ENCODE results near the gene PSPH.

PSPH gene

DNA sequence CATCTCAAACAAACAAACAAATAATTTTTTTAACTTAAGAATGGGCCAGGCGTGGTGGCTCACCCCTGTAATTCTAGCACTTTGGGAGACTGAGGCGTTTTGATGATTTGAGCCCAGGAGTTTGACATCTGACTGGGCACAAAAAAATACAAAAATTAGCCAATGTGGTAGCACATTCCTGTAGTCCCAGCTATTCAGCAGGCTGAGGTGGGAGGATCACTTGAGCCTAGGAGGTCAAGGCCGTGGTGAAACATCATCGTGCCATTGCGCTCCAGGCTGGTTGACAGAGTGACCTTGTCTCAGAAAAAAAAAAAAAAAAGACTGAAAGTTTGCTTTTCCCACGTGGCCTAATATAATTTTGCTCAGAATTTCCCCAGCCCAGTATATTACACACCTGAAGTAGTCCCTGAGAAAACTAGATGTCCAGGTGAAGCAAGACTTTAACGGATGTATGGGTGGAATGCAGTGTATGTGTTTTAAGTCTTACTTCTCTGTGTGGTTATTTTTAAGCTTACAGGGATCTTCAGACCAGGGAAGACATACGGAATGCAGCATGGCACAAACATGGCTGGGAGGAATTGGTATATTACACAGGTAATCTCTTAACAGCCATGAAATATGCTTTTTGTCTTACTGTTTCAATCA, 54.3 kb downstream of the PSPH start:
- FAIRE-seq: no peak

DNA sequence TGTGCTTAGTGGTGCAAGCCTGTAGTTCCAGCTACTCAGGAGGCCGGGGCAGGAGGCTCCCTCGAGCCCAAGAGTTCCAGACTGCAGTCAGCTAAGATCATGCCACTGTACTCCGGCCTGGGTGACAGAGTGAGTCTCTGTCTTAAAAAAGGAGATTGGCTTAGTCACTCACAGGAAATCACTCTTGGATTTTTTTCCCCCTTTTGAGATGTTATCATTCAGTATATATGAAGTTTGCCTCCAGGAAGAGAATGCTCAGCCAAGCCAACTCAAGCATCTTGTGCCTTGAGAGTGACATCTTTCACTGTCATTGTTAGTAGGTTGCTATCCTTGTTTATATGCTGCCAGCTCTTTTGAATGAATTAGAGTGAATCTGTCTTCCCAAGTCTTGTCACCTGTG, 58.9 kb downstream of the PSPH start:
- no peak for FAIRE-seq

DNA sequence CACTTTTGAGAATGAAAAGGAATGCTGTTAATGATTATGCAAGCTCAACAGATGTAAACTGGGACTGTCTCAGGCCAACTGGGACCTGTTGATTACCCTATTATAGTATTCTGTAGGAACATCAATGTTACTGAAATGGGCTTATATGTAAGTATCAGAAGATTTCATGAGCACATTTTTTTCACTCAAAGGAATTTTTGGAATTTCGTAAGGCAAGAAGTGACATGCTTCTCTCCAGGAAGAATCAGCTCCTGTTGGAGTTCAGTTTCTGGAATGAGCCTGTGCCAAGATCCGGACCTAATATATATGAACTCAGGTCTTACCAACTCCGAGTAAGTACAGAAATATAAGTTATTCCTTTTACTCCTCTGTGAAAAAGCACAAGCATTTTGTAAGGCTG, 67.7 kb downstream of the PSPH start:
- no peak for FAIRE-seq

DNA sequence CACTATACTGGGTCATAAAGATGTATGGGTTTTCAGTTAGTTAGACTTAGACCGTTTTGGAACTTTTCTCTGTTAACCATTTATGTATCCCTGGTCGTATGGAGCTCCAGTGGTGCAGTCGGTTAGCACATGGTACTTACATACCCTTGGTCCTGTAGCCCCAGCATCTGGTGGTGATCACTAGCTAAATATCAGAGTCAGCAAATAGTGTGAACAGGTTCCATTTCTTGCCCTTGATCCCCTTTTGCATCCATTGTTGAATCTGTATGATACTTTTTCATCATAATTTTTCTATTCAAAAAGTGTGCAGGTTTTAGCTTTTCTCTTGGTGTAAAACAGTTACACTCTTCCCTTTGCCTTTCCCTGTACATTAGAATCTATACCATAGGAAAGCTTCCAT, 71.0 kb downstream of the PSPH start:
- FAIRE-seq: no peak

DNA sequence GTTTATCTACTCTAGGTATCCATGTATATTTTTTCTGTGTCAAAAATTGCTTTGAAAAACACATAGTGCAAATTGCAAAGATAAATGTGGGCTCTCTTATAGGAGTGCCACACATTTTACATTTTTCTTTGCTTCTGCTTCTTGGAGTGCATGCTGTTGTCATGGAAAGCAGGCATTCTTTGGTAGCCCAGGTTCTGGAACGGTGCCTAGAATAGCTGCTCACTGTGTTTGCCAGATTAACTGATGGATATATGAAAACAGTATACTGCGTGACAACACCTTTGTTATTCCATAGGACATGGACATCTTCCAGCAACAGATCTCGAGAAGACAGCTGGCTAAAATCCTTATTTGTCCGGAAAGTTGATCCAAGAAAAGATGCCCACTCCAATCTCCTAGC, 73.4 kb downstream of the PSPH start:
- FAIRE-seq: no peak

DNA sequence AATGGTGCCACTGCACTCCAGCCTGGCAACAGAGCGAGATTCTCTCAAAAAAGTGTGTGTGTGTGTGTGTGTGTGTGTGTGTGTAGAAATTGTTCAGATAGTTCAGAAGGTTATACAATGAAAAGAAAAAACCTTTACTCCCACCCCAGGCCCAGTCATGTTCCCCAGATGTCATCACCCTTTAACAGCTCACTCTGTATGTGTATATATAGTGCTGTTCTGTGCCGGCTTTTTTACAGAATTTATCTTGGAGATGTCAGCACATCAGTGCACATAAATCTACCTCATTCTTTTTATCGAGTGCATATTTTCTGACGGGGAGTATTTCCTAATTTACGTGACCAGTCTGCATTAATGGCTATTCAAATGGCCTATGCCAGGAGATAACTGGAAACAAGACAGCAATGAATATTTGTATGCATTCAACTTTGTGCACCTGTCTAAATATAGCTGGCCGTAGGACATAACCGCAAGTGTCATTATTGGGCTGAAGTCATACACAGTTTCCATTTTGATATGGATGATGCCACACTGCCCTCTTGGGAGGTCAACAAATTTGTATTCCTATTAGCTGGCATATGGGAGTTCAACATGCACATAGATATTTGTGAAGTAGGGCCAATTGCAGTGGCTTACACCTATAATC, 75.1 kb downstream of the PSPH start:
- FAIRE-seq: no peak

DNA sequence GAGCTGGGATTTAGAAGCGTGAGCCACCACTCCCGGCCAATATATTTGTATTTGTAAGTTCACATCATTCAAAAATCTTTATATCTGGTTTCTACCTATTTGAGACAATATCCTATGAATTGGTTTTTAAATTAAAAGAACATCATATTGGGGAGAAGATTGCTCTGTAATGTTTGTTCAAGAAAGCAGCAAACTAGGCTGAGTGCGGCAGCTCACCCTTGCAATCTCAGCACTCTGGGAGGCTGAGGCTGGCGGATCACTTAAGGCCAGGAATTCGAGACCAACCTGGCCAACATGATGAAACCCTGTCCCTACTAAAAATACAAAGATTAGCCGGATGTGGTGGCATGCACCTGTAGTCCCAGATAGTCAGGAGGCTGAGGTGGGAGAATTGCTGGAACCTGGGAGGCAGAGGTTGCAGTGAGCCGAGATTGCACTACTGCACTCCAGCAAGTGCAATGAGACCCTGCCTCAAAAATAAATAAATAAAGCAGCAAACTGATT, 77.4 kb downstream of the PSPH start:
- FAIRE-seq: no peak

DNA sequence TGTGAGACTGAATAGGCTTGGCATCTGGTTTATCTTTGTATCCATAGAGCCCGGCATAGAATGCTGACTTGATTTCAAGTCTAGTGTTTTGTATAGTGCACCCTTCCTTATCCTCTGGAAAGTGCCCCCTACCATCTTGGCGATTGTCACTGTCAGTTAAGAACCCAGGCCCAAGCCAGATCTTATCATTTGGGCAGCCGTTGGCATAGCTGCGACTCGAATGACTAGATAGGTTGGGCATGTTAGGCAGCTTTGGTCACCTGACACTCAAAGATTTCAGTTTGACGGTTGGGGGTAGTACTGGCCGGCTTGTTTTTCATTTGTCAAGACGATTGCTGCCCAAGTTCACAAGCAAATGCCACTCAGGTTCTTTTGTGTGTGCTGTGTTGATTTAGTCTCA, 80.3 kb downstream of the PSPH start:
- FAIRE-seq: no peak

DNA sequence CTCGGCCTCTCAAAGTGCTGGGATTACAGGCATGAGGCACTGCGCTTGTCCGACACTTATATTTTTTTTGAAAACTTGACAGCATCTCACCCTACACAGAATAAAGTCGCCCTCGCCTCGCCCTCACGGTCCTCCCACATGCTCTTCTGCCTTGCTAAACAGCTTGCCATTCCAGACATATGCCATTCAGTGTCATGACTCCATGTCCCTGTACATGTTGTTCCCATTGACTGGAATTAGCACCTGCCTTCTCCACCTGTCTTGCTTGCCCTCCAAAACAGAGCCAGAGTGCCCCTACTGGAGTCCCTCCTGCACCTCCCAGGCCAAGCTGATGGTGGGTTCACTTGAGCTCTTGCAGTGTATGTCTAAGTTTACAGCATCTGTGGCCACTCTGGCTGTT, 80.7 kb downstream of the PSPH start:
- no peak for FAIRE-seq

DNA sequence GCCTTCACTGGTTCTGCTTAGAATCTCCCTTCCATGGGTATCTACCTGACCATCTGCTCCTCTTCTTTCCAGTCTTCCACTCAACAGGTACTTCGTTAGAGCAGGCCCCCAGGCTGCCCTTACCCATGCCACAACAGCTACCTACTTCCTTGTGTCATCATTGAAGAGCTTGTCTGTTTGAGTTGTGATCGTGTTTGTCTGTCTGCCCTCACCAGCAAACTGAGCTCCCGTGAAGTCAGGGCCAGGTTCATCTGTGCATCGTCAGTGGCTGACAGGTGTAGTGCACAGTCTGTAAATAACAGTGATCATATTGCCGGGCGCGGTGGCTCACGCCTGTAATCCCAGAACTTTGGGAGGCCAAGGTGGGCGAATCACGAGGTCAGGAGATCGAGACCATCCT, 81.9 kb downstream of the PSPH start:
- FAIRE-seq: no peak

DNA sequence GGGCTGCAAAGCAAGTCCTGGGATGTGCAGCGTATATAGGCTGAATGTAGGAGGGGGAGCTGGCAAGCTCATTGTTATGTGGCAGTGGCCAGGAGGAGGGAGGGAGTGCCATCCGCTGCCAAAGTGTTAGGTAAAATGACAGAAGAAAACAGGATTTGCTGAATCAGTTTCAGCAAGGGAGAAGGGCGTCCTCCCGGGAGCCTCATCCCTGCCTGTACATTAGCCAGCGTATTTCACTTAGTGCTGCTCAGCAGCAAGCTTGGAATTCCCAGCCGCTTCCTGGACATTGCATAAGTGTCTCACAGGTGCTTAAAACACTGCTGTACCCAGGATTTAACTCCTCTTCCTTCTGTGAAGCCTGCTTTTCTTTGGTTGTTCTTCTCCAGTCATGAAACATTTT, 84.4 kb downstream of the PSPH start:
- FAIRE-seq: no peak

DNA sequence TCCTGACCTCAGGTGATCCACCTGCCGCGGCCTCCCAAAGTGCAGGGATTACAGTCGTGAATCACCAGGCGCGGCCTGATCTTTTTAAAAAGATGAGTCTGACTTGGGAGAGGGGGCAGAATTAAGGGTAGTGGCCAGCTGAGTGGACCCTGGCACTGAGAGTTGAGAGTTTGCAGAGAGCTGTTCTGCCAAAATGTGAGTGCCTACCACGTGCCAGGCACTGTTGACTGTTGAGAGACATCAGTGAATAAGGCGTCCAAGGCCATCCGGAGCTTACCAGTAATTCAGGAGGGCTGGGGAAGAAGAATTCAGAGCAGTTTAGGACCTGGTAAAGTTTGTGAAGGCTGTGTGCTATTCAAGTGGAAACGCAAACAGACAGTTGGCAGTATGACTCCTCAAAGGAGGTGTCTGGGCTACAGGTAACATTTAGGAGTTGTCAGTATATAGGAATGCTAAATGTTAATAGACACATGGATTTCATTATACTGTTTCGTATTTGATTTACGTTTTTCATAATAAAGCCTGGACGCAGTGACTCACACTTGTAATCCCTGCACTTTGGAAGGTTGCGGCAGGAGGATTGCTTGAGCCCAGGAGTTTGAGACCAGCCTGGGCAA, 85.3 kb downstream of the PSPH start:
- FAIRE-seq: no peak

DNA sequence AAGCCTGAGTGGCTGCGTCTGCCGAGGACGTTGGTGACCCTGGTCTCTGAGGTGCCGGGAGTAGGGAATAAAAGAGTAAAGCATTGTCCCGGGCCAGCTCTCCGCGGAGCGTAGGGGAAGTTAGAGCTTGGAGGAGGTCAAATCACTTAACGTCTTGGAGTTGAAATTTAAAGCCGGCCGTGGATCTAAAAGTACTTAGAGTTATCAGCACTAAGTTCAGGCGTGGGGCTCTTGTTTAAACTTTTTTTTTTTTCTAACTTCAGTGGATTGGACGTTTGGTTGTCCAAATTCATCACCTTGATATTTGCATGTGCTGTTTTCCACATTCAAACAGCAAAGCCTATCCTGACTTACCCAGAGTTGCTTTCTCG, 86.2 kb downstream of the PSPH start:
- peak; percentile 47 for FAIRE-seq

DNA sequence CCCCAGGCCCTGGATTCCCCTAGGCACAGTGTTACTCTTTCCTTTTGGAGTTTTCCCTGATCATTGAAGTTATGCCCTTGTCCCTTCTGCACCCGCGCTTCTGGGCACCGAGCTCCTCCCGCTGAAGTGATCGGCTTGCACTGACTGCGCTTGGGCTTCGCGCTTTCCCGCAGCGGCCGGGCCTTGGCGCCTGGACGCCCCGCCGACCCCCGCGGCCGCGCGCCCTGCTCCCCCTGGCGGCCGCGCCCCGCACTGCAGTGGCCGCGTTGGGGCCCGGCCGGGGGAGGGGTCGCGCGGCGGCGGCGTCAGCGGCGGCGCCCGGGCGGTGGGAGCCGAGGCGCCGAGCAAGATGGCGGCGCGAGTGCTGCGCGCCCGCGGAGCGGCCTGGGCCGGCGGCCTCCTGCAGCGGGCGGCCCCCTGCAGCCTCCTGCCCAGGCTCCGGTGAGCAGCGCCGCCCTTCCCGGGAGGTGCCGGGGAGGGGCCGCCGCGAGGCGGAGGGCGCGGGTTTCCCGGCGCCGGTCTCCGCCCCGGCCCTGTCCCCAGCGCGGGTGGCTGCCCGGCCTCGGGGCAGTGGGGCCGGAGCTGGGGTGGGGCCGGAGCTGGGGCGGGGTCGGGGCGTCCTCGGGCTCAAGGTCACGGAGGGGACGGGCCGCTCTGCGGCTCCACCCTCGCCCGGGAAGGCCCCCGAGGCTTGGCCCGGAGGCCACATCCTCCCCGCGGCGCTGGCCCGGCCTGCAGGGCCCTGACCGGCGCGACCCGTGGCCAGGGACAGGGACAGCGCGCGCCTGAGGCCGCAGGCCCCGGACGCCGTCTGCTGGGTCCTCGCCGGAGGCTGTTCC, 86.8 kb downstream of the PSPH start, which contains the start of gene NIPSNAP2:
Gene NIPSNAP2, plus strand, starts transcription at position 325 of the 839 bp plus-strand sequence. Its CDS starts 25 bp downstream, at position 350.
- FAIRE-seq: no peak

DNA sequence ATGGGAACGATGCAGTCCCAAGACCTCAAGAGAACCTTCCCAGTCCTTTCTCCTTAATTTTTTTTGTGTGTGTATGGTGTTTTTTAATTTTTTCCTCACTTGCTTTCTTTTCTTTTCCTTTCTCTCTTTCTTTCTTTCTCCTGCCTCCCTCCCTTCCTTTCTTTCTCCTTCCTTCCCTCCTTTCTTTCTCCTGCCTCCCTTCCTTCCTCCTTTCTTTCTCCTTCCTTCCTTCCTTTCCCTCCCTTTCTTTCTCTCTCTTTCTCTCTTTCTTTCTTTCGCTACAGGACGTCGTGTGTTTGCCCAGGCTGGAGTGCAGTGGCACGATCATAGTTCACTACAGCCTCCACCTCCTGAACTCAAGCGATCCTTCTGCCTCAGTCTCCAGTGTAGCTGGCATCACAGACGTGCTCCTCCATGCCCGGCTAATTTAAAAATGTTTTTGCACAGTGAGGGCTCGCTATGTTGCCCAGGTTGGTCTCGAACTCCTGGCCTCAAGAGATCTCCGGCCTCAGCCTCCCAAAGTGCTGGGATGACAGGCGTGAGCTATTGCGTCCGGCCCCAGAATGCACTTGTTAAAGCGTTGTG, 87.6 kb downstream of the PSPH start:
- no peak for FAIRE-seq

DNA sequence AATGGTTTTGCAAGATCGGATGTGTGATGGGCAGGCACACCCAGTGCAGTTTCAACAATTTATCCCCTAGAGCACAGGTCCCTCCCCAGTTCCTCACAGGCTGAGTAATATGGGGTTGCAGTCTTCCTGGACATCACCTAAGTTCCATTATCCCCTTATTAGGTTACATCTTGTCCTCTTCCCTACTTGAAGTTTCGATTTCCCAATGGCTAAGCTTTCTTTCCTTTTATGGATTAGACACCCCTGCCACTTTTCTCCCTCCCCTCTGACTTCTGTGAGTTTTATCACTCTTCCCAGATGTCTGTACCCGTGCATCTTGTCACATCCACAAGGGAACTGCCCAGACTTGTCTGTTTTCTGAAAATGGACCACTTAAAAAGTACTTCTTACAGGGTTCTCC, 89.2 kb downstream of the PSPH start:
- no peak for FAIRE-seq
